GM23248 (cell line): ENCODE data around the gene OR8D1. TPM values are rescaled to one million over a fixed set of nuclear protein-coding genes. Genes with fewer than 3 reads are reported as not detected.

Source experiments
- DNase-seq: peaks from one replicate; pipeline ENCODE4 v3.0.0-alpha.2; 2015
- H2AFZ ChIP-seq: fragments of 200-600 bp; sonication (generic); 2 replicates; pipeline ENCODE4 v1.6.1; 2016; ENCODE audit warnings: antibody characterized with exemption
- H3F3A ChIP-seq: fragments of 200-600 bp; sonication (generic); 2 replicates; pipeline ENCODE4 v1.6.1; 2016; ENCODE audit warnings: mild to moderate bottlenecking, antibody characterized with exemption, mixed run types; ENCODE audit not compliant: insufficient read depth
- H3K27ac ChIP-seq: fragments of 200-600 bp; sonication (generic); 2 replicates; pipeline ENCODE4 v1.5.1; 2016; ENCODE audit warnings: mild to moderate bottlenecking
- H3K27me3 ChIP-seq: fragments of 200-600 bp; sonication (generic); replicated peaks from 2 replicates; pipeline ENCODE4 v1.6.1; 2016; ENCODE audit warnings: mild to moderate bottlenecking; ENCODE audit not compliant: insufficient read depth
- H3K36me3 ChIP-seq: fragments of 200-600 bp; sonication (generic); 2 replicates; pipeline ENCODE4 v1.6.1; 2016; ENCODE audit warnings: low read depth, mild to moderate bottlenecking
- H3K4me1 ChIP-seq: fragments of 200-600 bp; sonication (generic); 2 replicates; pipeline ENCODE4 v1.6.1; 2016; ENCODE audit warnings: mild to moderate bottlenecking; ENCODE audit not compliant: insufficient read depth
- H3K4me2 ChIP-seq: fragments of 200-600 bp; sonication (generic); one replicate; pipeline ENCODE4 v1.6.1; 2016; ENCODE audit warnings: mild to moderate bottlenecking; ENCODE audit not compliant: unreplicated experiment
- H3K4me3 ChIP-seq: fragments of 200-600 bp; sonication (generic); 2 replicates; pipeline ENCODE4 v1.5.1; 2016; ENCODE audit warnings: mild to moderate bottlenecking
- H3K79me2 ChIP-seq: fragments of 200-600 bp; sonication (generic); 2 replicates; pipeline ENCODE4 v1.6.1; 2016; ENCODE audit warnings: mild to moderate bottlenecking; ENCODE audit not compliant: insufficient read depth
- H3K9ac ChIP-seq: fragments of 200-600 bp; sonication (generic); 2 replicates; pipeline ENCODE4 v1.6.1; 2016; ENCODE audit warnings: mild to moderate bottlenecking
- H3K9me2 ChIP-seq: fragments of 200-600 bp; sonication (generic); 2 replicates; pipeline ENCODE4 v1.6.1; 2016; ENCODE audit warnings: mixed run types, mild to moderate bottlenecking, moderate library complexity; ENCODE audit not compliant: insufficient read depth
- H3K9me3 ChIP-seq: fragments of 200-600 bp; sonication (generic); one replicate; pipeline ENCODE4 v1.6.1; 2017; ENCODE audit warnings: low read depth
- H4K20me1 ChIP-seq: fragments of 200-600 bp; sonication (generic); 2 replicates; pipeline ENCODE4 v1.6.0; 2016; ENCODE audit not compliant: insufficient read depth
- EZH2 ChIP-seq: fragments of 200-600 bp; sonication (generic); IDR thresholded peaks from 2 replicates; pipeline ENCODE4 v1.6.1; 2018; ENCODE audit warnings: antibody characterized with exemption, mild to moderate bottlenecking; ENCODE audit not compliant: insufficient read depth, poor library complexity, severe bottlenecking
- EZH2phosphoT487 ChIP-seq: fragments of 200-600 bp; sonication (generic); IDR thresholded peaks from 2 replicates; pipeline ENCODE4 v1.6.1; 2018; ENCODE audit warnings: antibody characterized with exemption, moderate library complexity, mild to moderate bottlenecking, low read depth; ENCODE audit not compliant: insufficient read depth
- WGBS, 2 experiments: methylation state at CpG; one replicate each; pipeline ENCODE4 v1.1.6; 2015 to 2017; ENCODE audit warnings: low lambda C conversion rate in 2 of 2, low coverage in 1 of 2; ENCODE audit errors: missing lambda C conversion rate in 2 of 2; 5-methylcytosine and 5-hydroxymethylcytosine counted together
- in situ Hi-C: fragments of 300-500 bp; cut with MboI; formaldehyde crosslinking; loops from 2 replicates; pipeline ENCODE4 v1.15.0; 2020
- polyA plus RNA-seq: library from polyadenylated mRNA; unstranded; fragments of >200 nt; fragmentation: Nextera tagmentation; extraction: Ambion mirVana; gene quantifications from 2 replicates; pipeline ENCODE4 v1.2.1, GENCODE V29; 2016
- total RNA-seq: library from RNA; depleted of rRNA; stranded (reverse); fragments of >200 nt; shearing (Covaris generic); gene quantifications from 2 replicates; pipeline ENCODE4 v1.2.3, GENCODE V29; 2014

Gene OR8D1
- total and polyA plus RNA-seq, 2 experiments from 2014 or later = not detected

GRCh38 chr11:124311670-124312069, 2.1 kb downstream of the OR8D1 start:
- no peak overlapping the region for H3K4me3 ChIP-seq
- H2AFZ ChIP-seq = no peak overlapping the region
- no peaks in the 10 kb centered on the region for H3K9me3 ChIP-seq
- H3K9ac ChIP-seq = no peak overlapping the region
- no peaks in the 10 kb centered on the region for H3K4me1 ChIP-seq
- H3K79me2 ChIP-seq = no peaks in the 10 kb centered on the region
- H3K27ac ChIP-seq = no peak overlapping the region
- no peaks in the 10 kb centered on the region for H3F3A ChIP-seq
- no peak overlapping the region for H3K4me2 ChIP-seq
- no peaks in the 10 kb centered on the region for H3K36me3 ChIP-seq
- TF ChIP-seq EZH2 = no peak
- no peak for TF ChIP-seq EZH2phosphoT487
- DNase-seq = no peak
- peaks cover 23% of the 10 kb centered on the region; the same call in 1 of the 2 replicates for H3K27me3 ChIP-seq
- in situ Hi-C loops = no loop called here
- H4K20me1 ChIP-seq = no peaks in the 10 kb centered on the region
- no peaks in the 10 kb centered on the region for H3K9me2 ChIP-seq

DNA sequence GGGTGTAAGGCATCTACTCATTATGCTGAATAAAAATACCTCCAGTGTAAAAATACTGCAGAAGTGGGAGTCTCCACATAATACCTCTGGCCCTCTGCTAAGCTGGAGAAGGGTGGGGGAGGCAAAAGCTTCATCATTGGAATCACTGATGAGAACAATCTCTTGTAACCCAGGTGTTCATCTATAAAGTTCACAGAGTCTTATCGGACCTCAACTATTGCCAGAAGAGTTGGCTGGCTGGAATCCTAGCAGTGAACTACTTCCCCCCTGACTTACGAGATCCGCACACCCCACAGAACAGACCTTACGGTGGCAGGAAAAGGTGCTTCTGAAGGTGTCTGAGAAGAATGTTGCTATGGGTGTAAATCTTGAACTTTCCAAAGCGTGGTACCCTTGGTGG, 2.5 kb downstream of the OR8D1 start:
- no peak for DNase-seq
- no peaks in the 10 kb centered on the region for H3K4me1 ChIP-seq
- H3F3A ChIP-seq = no peaks in the 10 kb centered on the region
- H3K9me2 ChIP-seq = no peaks in the 10 kb centered on the region
- in situ Hi-C loops = no loop called here
- no peak overlapping the region for H3K4me2 ChIP-seq
- no peaks in the 10 kb centered on the region for H3K36me3 ChIP-seq
- H4K20me1 ChIP-seq = no peaks in the 10 kb centered on the region
- no peak overlapping the region for H2AFZ ChIP-seq
- 61 to 62% methylated on average over 5 of the region's 5 CpGs for WGBS, 2 experiments
- H3K4me3 ChIP-seq = no peak overlapping the region
- H3K27ac ChIP-seq = no peak overlapping the region
- TF ChIP-seq EZH2 (no peak), EZH2phosphoT487 (no peak)
- H3K79me2 ChIP-seq = no peaks in the 10 kb centered on the region
- H3K27me3 ChIP-seq = peaks cover 25% of the 10 kb centered on the region; the same call in 1 of the 2 replicates
- H3K9ac ChIP-seq = no peak overlapping the region
- no peaks in the 10 kb centered on the region for H3K9me3 ChIP-seq

DNA sequence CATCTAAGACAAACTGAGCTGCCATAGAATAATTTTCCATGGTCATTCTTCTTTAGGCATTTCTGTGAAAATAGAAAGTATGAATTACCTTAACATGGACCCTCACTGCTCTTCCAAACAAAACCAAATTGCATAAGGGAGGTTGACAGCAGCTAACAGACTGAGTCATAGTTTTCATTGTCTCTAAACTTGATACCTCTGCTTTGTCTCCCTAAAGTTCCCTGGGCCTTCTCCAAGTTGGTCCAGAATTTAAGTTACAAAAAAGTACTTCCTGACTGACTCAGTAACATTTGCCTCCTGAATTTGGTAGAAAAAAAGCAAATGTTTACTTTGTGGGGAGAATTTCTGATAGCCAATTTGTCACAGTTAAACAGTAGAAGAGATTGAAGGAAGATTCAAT, 3.0 kb downstream of the OR8D1 start:
- H2AFZ ChIP-seq = no peak overlapping the region
- TF ChIP-seq EZH2phosphoT487 (no peak), EZH2 (no peak)
- H3K4me3 ChIP-seq = no peak overlapping the region
- H3F3A ChIP-seq = no peaks in the 10 kb centered on the region
- no peak overlapping the region for H3K4me2 ChIP-seq
- no peaks in the 10 kb centered on the region for H3K36me3 ChIP-seq
- no peaks in the 10 kb centered on the region for H3K9me2 ChIP-seq
- no peaks in the 10 kb centered on the region for H4K20me1 ChIP-seq
- H3K9ac ChIP-seq = no peak overlapping the region
- in situ Hi-C loops = no loop called here
- no peaks in the 10 kb centered on the region for H3K79me2 ChIP-seq
- no peaks in the 10 kb centered on the region for H3K4me1 ChIP-seq
- H3K9me3 ChIP-seq = no peaks in the 10 kb centered on the region
- no peak overlapping the region for H3K27ac ChIP-seq
- no peak for DNase-seq
- H3K27me3 ChIP-seq = peaks cover 25% of the 10 kb centered on the region; the same call in 1 of the 2 replicates

GRCh38 chr11:124307093-124307492, 6.7 kb downstream of the OR8D1 start:
- H3F3A ChIP-seq = no peaks in the 10 kb centered on the region
- no peaks in the 10 kb centered on the region for H3K79me2 ChIP-seq
- H3K9ac ChIP-seq = no peak overlapping the region
- no peak overlapping the region for H3K4me3 ChIP-seq
- H3K9me3 ChIP-seq = no peaks in the 10 kb centered on the region
- H2AFZ ChIP-seq = no peak overlapping the region
- no peaks in the 10 kb centered on the region for H3K9me2 ChIP-seq
- no peaks in the 10 kb centered on the region for H3K36me3 ChIP-seq
- TF ChIP-seq EZH2 = no peak
- in situ Hi-C loops = no loop called here
- no peak overlapping the region for H3K4me2 ChIP-seq
- DNase-seq = no peak
- no peak overlapping the region for H3K27ac ChIP-seq
- H4K20me1 ChIP-seq = no peaks in the 10 kb centered on the region
- peaks cover 38% of the 10 kb centered on the region for H3K27me3 ChIP-seq
- no peaks in the 10 kb centered on the region for H3K4me1 ChIP-seq

GRCh38 chr11:124302347-124303125, 11.2 kb downstream of the OR8D1 start:
- H2AFZ ChIP-seq = no peak overlapping the region
- no peak overlapping the region for H3K4me3 ChIP-seq
- DNase-seq = peak; percentile 4
- TF ChIP-seq EZH2 = no peak
- TF ChIP-seq EZH2phosphoT487 = no peak
- H3K79me2 ChIP-seq = no peaks in the 10 kb centered on the region
- no peak overlapping the region for H3K4me2 ChIP-seq
- H4K20me1 ChIP-seq = no peaks in the 10 kb centered on the region
- H3K9me2 ChIP-seq = no peaks in the 10 kb centered on the region
- H3K4me1 ChIP-seq = 0 out of 2 replicates have a peak, but pooled peaks cover 8% of the 10 kb centered on the region
- H3K36me3 ChIP-seq = no peaks in the 10 kb centered on the region
- in situ Hi-C loops = no loop called here
- H3K27me3 ChIP-seq = peaks cover 25% of the 10 kb centered on the region
- WGBS, 2 experiments = 51 to 52% methylated on average over 3 of the region's 3 CpGs
- no peaks in the 10 kb centered on the region for H3K9me3 ChIP-seq
- H3F3A ChIP-seq = no peaks in the 10 kb centered on the region
- H3K27ac ChIP-seq = no peak overlapping the region
- H3K9ac ChIP-seq = no peak overlapping the region
